NCI-H82 (cell line): Measurements from ENCODE around the gene ANO1.
"Not testable (repeated sequence)": the region's sequence is repeated elsewhere in the genome, so short reads cannot be mapped to it uniquely, and the experiment has no call there.

Experiments
- DNase-seq: peaks from one replicate; lab custom pipeline; 2025; lab: John Stamatoyannopoulos, UW

ANO1 gene

DNA sequence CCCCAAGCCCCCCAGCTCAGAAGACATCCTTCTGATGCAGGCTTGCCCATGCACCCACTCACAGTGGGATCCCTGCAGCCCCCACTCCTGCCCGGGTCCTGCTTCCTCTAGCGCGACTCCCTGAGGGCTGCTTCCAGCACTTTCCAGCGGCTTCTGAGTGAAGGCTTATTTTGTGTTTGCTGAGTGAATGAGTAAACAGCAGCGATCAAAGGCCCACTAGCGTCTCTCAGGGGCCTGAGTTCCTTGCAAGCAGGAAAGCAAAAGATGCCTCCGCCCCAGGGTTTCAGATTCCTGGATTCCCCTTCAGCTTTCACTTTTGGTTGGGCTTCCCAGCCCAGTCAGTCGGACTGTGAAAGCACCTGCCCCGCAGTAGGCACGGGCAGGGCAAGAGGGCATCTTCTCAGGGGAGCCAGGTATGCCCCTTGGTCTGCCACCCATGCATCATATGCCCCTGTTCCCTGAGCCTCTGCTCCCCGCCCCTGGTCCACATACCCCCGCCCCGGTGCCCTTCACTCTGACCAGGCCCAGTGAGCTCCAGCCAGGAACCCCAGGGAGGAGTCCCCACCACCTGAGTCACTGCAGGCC, 134.2 kb downstream of the ANO1 start:
- DNase-seq = no peak

DNA sequence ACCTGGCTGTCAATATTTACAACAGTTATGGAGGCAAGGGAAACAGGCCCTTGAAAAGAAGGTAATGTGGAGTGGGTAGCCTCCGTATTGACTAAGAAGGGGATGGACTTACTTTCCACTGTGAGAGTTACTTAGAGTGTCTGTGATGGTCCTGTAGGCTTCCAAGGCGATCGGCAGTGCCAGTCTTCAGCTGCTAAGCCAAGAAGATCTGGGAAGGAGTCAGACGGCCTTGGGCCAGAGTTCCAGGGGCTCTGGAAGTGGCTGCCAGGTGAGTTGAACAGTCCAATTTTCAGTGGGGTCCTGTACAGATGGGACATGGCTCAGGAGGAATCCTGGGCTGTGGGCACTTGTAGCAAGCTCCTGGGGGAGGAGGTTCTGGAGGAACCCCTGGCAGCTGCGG, 139.3 kb downstream of the ANO1 start:
- not testable (repeated sequence) for DNase-seq

DNA sequence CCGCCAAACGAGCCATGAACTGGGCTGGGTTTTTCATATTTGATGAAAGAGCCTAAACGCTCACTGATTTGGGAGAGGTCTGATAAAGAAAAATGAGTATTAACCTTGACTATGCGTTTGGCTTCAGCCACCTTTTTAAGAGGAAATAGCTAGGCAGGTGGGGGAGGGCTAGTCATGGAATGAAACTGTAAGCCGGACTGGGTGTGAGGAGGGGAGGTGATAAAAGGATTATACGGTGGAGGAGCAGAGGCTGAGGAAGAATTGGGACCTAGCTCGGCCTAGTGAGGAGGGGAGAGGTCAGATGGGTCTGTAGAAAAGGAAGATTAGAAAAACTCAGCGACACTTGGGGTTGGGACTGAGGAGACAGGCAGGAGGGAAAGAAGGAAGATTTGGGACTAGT, 140.0 kb downstream of the ANO1 start:
- peak; percentile 72 for DNase-seq

DNA sequence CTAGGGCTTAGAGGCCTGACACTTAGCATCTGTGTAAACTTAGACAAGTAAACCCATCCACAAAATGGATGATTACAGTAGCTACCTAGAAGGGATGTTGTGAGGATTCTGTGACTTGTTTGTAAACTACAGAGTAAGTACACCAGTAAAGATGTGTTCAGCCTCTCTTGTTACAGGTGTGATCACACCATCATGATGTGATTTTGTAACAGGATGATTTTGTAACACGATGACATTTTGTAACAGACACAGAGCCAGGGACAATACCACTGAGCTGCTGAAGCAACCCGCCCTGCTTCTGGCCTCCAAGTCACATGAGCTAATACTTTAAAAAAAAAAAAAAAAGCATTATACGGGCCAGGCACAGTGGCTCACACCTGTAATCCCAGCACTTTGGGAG, 142.0 kb downstream of the ANO1 start:
- peak; percentile 72 for DNase-seq

DNA sequence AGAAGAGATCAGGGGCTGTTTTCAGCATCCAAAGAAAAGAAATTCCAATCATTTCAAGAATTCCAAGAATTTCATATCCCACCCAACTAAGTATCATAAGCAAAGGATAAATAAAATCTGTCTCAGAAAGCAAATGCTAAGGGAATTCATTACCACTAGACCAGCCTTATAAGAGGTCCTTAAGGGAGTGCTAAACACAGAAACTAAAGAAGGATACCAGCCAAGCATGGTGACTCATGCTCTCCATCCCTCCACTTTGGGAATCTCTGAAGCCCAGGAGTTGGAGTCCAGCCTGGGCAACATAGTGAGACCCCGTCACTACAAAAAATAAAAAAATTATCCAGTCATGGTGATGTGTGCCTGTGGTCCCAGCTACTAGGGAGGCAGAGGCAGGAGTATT, 142.8 kb downstream of the ANO1 start:
- DNase-seq = no peak

DNA sequence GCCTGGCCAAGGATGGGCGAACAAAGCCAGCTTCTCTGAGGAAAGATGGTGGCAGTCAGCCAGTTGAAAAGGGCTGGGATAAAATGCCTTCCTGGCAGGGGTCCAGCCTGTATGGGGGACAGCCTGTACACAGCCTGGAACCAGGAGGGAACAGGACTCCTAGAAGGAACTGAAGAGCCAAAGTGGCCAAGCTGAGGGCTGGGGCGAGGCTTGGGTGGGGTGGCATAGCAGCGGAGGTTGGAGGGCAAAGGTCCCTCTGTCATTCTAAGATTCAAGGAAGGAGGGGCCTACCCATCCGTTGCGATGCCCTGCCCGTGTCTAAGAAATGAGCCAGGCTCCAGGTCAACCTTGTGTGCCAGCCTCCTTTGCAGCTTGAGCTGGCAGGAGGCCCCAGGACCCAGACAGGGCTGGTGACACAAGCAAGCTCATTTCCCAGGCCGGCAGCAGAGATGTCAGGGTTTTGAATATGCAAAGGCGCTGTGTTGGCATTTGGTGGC, 147.6 kb downstream of the ANO1 start:
- DNase-seq = no peak

DNA sequence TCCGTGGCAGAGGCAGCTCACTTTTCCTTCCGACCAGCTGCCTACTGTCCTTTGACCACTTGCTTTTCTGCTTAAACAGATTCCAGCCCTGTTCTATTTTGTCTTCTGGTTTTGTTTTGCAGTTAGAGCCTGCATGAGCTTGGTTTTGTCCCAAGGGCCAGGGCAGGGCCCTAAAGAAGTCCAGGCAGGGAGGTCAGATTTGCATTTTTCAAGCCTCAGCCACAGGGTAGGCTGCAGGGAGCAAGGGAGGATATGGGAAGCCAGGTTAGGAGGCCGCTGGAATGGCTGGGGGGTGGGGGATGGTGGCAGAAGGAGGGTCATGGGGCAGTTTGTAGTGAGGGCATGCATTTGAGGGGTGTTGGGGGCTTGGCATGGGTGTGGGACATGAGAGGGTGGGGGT, 148.1 kb downstream of the ANO1 start:
- no peak for DNase-seq

DNA sequence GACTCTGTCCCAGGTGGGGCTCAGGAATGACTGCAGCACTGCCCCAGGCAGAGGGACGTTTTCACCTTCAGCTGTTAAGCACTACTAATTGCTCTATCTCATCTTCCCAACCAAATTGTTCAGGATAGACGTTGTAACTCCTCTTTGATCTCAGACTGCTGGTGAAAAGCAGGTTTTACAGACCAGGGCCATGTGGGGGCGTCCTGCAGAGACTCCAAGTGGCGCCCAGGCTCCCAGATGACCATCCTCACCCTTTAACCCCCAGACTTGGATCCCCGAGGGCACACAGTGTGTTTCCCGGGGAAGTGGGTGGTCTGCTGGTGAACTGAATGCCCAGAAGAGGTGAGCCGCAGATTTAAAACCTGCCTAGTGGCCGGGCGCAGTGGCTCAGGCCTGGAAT, 148.8 kb downstream of the ANO1 start:
- no peak for DNase-seq

DNA sequence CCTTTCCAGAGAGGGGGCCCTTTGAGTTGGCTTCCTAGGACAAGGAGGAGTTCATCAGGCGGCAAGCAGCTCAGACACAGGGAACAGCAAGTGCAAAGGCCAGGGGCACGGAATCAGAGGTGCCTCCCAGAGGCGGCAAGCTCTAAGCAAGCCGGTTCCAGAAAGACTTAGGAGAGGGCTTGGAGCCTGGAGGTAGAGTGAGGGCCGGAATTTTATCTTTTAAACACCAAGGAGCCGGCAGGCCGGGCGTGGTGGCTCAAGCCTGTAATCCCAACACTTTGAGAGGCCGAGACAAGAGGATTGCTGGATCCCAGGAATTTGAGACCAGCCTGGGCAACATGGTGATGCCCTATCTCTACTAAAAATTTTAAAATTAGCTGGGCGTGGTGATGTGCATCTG, 151.6 kb downstream of the ANO1 start:
- no peak for DNase-seq

DNA sequence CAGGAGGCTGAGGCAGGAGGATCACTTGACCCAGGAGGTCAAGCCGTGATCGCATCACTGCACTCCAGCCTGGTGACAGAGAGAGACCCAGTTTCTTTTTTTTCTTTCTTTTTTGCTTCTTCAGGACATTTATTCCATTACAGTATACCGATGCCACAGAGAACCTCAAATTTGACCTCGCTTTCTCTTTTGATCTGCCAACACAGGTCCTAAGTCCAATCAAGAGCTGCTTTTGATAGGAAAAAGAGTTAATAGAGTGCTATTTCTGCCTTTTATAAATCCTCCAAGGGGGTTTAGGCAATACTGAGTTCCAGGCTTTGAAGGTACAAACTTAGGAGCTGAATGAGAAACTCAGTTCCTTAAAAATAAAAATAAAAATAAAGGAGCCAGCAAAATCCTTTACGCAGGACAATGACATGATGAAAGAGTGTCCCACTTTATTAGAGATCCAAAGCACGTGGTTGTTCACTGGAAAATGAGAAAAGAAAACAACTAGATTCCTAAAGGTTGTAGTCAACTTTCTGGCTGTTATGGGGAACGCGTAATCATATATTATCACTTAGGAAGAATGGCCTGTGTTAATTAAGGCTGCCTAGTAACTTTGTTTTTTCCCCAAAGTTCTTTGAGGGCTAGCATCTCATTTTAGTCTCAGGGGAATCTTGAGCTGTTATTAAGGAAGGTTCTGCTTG, 152.2 kb downstream of the ANO1 start:
- DNase-seq = no peak

DNA sequence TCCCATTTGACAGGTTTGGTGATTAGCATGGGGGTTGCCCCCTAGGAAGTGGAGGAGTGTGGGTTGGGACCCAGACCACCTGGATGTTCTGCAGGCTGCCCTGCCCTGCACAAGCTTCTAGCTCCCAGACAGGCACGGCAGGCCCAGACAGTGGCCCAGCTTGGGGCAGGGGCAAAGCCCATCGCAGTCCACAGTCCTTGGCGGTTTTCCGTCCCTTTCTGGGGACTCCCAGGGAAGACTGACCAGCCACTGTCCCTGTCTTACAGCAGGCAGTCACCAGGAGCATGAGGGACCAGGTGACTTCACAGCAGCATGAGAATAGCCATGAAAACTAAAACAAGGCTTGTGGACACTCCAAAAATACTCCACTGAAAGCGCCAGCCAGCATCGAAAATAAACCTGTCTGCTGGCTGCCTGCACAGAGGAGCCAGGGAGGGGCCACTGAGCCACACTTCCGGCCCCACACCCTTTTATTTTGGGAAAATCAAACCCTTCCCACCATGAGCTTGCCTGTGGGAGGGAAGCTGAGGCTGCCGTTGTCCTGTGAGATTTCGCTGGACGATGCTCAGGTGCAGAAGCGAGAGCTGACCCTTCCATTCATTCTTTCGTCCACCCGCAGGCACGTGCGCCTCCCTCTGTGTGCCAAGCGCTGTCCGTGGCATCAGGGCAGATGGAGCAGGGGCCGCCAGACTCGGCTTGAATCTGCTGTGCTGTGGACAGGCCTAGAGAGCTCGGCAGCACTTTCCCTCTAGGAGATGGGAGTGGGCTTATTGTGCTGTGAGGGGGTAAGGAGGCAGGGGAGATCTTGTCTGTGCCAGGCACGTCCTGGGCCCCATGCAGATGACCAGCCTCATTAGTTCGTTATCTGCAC, 153.0 kb downstream of the ANO1 start:
- DNase-seq = no peak

DNA sequence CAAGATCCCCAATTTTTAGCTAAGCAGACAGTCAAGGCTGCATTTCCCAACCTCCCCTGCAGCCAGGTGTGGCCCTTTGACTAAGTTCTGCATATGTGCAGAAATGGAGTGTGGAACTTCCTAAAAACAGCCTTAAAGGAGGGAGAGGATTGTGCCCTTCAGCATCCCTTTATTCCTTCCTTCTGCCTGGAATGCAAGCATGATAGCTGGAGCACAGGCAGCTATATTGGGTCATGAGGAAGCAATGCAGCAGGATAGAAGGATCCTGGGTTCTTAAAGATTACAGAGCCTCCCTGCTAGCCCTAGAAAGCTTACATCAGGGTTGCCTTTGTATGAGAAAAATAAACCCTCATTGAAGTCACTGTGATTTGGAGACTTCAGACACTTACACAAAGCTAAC, 154.9 kb downstream of the ANO1 start:
- DNase-seq = no peak

DNA sequence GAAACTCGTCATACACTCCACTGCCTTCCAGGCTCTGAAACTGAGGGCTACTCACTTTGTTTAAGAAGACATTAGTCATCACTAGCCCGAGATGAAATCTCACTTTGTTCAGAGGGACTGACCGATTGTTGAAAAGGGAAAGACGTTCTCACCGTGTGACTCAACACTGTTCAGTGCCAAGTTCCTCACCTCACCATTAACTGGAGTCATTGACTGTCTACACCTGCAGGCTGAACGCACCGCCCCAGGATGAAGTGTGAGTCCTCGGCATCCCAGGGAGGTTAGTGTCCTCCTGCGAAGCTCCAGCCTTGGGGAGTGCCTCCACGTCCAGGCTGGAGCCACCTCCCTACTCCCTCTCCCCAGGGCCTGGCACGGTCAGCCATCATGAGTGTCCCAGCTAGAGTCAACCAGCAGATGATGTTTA, 155.4 kb downstream of the ANO1 start:
- DNase-seq = no peak

DNA sequence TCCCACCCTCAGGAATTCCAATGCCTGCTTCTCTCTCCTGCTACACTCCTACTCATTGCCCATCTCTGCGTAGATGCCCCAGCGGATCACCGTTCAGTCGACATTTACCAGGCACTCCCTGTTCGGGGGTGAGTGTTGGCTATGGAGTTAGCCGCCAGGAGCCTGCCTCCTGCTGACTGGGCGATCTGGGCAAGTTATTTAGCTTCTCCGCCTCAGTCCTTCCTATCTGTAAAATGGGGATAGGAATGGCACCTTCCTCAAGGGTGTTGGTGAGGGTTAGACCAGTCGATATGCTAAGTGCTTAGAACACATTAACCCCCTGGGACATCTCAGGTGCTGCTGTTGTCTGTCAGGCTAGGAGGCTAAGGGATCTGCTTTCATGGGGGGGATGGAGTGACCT, 155.8 kb downstream of the ANO1 start:
- no peak for DNase-seq
